Osteocyte (in vitro differentiated cells): ENCODE measurements around the gene MTMR10. TPM values are rescaled to one million over a fixed set of nuclear protein-coding genes. Genes with fewer than 3 reads are reported as not detected.

Experiments
- DNase-seq: peaks from one replicate; pipeline ENCODE4 v3.0.0; 2021; ENCODE audit warnings: mixed read lengths; ENCODE audit not compliant: unreplicated experiment; ENCODE audit errors: extremely low spot score
- H3K27ac Mint-ChIP-seq: one replicate; pipeline ENCODE4 v1.8.0; 2021; ENCODE audit warnings: mild to moderate bottlenecking, mixed read lengths; ENCODE audit not compliant: unreplicated experiment
- H3K27me3 Mint-ChIP-seq: one replicate; pipeline ENCODE4 v1.8.0; 2021; ENCODE audit warnings: mixed read lengths; ENCODE audit not compliant: unreplicated experiment
- H3K36me3 Mint-ChIP-seq: one replicate; pipeline ENCODE4 v1.8.0; 2021; ENCODE audit warnings: mixed read lengths; ENCODE audit not compliant: unreplicated experiment
- H3K4me1 Mint-ChIP-seq: one replicate; pipeline ENCODE4 v1.8.0; 2021; ENCODE audit warnings: mixed read lengths; ENCODE audit not compliant: unreplicated experiment
- H3K4me3 Mint-ChIP-seq: one replicate; pipeline ENCODE4 v1.8.0; 2021; ENCODE audit warnings: mild to moderate bottlenecking, moderate library complexity, mixed read lengths; ENCODE audit not compliant: unreplicated experiment
- H3K9me3 Mint-ChIP-seq: one replicate; pipeline ENCODE4 v1.8.0; 2021; ENCODE audit warnings: mixed read lengths; ENCODE audit not compliant: unreplicated experiment
- total RNA-seq: library from RNA; stranded (reverse); gene quantifications from 2 replicates; pipeline ENCODE4 v1.2.1, GENCODE V29; 2021
- TF ChIP-seq, protein P1 (sequence below): fragments of 200-600 bp; sonication (generic); IDR thresholded peaks from 2 replicates; pipeline ENCODE4 v1.5.0; 2021; ENCODE audit warnings: antibody characterized with exemption, mild to moderate bottlenecking, moderate library complexity

MTMR10 gene
- total RNA-seq, 1 donor from 2014 or later, result 23.3 TPM

DNA sequence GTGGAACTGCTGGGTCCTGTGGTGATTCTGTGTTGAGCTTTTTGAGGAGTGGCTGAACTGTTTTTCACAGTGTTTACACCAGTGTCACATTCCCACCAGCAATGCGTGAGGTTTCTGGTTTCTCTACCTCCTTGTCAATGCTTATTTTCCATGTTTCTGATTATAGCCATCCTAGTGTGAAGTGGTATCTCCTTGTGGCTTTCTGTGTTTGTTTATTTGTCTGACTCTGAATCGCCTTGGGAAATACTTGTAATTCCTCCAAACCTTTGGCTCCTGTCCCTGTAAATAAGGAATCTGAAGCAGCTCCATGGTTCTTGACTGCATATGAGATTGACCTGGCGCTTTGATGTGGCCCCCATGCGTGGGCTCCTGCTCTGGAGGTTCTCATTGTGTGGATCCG is 67.1 kb downstream of the MTMR10 start:
- H3K4me3 Mint-ChIP-seq, result no peak overlapping the region
- H3K27me3 Mint-ChIP-seq, result no peaks in the 10 kb centered on the region
- DNase-seq, result no peak
- H3K36me3 Mint-ChIP-seq, result peaks cover 39% of the 10 kb centered on the region
- H3K9me3 Mint-ChIP-seq, result no peaks in the 10 kb centered on the region
- peaks cover 35% of the 10 kb centered on the region for H3K4me1 Mint-ChIP-seq
- TF ChIP-seq, protein P1, sequence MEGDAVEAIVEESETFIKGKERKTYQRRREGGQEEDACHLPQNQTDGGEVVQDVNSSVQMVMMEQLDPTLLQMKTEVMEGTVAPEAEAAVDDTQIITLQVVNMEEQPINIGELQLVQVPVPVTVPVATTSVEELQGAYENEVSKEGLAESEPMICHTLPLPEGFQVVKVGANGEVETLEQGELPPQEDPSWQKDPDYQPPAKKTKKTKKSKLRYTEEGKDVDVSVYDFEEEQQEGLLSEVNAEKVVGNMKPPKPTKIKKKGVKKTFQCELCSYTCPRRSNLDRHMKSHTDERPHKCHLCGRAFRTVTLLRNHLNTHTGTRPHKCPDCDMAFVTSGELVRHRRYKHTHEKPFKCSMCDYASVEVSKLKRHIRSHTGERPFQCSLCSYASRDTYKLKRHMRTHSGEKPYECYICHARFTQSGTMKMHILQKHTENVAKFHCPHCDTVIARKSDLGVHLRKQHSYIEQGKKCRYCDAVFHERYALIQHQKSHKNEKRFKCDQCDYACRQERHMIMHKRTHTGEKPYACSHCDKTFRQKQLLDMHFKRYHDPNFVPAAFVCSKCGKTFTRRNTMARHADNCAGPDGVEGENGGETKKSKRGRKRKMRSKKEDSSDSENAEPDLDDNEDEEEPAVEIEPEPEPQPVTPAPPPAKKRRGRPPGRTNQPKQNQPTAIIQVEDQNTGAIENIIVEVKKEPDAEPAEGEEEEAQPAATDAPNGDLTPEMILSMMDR, result no peak
- peak overlapping the region; percentile 80 for H3K27ac Mint-ChIP-seq

DNA sequence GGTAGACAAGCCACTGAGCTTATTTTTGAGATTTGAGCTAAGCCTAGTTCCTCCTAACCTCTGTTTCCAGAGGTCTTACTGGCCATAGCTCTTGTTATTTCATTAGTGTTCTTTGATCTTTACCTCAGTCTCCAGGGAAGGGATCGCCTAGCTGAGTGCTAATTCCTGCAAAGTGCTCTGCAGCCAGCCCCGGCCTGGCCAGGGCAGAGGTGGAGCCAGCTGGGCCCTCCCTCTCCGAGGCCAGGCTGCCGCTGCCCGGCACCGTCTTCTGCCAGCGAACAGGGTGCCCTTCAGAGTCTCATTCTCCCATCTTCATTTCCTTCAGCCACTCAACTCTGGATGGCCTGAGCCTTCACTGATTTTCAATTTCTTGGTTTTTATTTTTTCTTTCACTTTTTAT is 68.0 kb downstream of the MTMR10 start:
- Mint-ChIP-seq H3K27ac (peak overlapping the region; percentile 80), H3K27me3 (no peaks in the 10 kb centered on the region), H3K4me1 (peaks cover 35% of the 10 kb centered on the region), H3K4me3 (no peak overlapping the region), H3K9me3 (no peaks in the 10 kb centered on the region), H3K36me3 (peaks cover 37% of the 10 kb centered on the region)
- TF ChIP-seq, protein P1, result no peak
- no peak for DNase-seq

DNA sequence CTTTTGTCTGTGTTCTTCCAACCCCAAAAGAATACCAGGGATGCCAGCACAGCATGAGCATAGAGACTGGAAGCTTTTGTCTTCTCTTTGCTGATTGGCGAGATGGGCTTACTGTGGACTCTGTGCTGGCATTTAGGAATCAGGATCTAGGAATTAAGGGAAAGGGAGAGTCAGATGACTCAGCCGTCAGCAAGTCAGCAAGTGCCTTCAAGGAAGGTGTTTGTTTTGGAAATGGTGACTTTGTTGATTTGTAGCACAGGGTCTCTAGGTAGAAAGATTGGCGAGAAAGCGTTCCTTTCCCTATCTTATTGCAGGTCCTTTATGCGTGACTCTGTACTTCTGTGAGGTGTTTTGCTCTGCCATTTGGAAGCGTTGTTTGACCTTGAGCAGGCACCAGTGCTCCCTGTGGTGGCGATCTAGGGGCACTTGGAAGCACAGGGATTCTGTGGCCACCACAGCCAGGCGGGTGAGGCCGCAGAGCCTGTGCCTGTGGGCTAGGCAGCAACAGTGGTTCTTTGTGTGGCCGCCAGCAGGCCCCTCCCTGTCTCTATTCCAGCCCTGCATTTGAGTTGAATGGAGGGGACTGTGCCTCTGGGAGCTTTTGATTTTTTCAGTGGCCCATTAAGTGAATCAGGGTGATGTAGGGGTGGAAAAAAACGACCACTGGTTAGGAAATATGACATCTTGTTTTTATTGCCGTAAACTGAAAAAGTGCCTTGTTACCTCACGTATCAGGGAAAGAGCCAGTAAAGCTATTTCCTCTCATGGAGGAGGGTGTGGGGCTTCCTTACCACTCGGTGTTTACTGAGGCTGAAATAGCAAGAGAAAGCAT is 68.7 kb downstream of the MTMR10 start:
- Mint-ChIP-seq H3K4me1 (peaks cover 35% of the 10 kb centered on the region), H3K9me3 (no peaks in the 10 kb centered on the region), H3K27ac (peak overlapping the region; percentile 80), H3K27me3 (no peaks in the 10 kb centered on the region), H3K4me3 (no peak overlapping the region), H3K36me3 (peaks cover 36% of the 10 kb centered on the region)
- DNase-seq, result no peak
- TF ChIP-seq, protein P1, result no peak

DNA sequence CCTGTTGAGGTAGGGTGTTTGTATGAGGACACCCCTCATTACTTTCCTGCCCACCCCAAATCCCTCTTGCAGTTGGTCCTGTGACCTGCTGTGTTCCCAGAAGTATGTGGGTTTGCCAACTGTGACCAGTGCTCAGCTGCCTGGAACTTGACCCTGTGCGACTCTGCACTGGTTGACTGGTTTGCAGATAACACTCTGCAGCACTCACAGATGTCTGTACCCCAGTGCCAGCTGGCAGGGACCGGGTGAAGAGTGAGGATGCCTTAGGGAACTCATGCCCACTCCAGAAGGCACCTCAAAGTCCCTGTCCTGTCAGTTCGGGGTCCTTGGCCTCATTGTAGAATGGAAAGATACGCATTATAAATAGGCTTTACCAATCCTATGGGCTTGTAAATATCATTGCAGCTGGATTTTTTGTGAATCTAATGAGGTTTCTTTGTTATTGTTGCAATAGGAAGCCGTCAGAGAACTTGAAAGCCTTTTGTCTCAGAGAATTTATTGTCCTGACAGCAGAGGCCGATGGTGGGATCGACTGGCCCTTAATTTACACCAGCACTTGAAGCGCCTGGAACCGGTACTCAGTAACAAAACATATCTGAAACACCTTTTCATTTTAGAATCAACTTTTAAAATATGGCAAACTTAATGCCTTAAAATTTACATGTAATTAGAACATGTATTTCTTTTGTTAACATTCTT is 69.5 kb downstream of the MTMR10 start:
- no peaks in the 10 kb centered on the region for H3K27me3 Mint-ChIP-seq
- peaks cover 40% of the 10 kb centered on the region for H3K36me3 Mint-ChIP-seq
- no peak for DNase-seq
- H3K27ac Mint-ChIP-seq, result peak overlapping the region; percentile 80
- TF ChIP-seq, protein P1, result no peak
- no peaks in the 10 kb centered on the region for H3K9me3 Mint-ChIP-seq
- no peak overlapping the region for H3K4me3 Mint-ChIP-seq
- peaks cover 35% of the 10 kb centered on the region for H3K4me1 Mint-ChIP-seq

DNA sequence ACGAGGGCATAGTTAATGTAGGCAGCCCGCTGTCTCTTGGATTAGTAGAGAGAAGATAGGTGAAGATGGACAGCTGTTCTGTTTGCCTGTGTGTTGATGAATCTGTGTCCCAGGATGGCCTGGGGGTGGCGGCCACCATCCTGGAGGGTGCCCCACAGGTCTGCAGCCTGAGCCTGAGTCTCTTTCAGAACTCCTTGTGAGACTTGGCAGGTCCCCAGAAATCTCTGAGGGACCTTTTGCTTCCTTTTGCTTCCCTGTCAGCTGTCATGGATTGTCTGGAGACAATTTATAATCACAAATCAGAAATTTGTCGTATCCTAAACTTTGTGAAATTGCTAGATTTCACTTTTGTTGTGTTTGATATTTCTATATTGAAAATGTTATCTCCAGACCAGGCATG is 70.3 kb downstream of the MTMR10 start:
- H3K9me3 Mint-ChIP-seq, result no peaks in the 10 kb centered on the region
- TF ChIP-seq, protein P1, result no peak
- H3K27me3 Mint-ChIP-seq, result no peaks in the 10 kb centered on the region

More for the DNA sequence above, 70.3 kb downstream of the MTMR10 start:
- DNase-seq, result no peak
- Mint-ChIP-seq H3K4me3 (no peak overlapping the region), H3K36me3 (peaks cover 41% of the 10 kb centered on the region), H3K4me1 (peaks cover 35% of the 10 kb centered on the region), H3K27ac (peak overlapping the region; percentile 80)
